Lower leg skin (tissue), 3 donors: Measurements from ENCODE around the gene RARRES2.

ENCODE experiments used
- POLR2A ChIP-seq, 2 donors: fragments of 450-650 bp; IDR thresholded peaks; one replicate each; pipeline ENCODE4 v1.6.1; 2016 to 2017; ENCODE audit warnings: antibody characterized with exemption in 2 of 2, mild to moderate bottlenecking in 1 of 2, moderate library complexity in 1 of 2
- TF ChIP-seq, protein P1 (sequence below), 3 donors: fragments of 450-650 bp; IDR thresholded peaks; one replicate each; pipeline ENCODE4 v1.5.1; 2016; ENCODE audit warnings: antibody characterized with exemption in 3 of 3, mild to moderate bottlenecking in 3 of 3, moderate library complexity in 2 of 3

- no peak for TF ChIP-seq POLR2A (IDR thresholded peaks at IDR 0.05)
- TF ChIP-seq, protein P1, sequence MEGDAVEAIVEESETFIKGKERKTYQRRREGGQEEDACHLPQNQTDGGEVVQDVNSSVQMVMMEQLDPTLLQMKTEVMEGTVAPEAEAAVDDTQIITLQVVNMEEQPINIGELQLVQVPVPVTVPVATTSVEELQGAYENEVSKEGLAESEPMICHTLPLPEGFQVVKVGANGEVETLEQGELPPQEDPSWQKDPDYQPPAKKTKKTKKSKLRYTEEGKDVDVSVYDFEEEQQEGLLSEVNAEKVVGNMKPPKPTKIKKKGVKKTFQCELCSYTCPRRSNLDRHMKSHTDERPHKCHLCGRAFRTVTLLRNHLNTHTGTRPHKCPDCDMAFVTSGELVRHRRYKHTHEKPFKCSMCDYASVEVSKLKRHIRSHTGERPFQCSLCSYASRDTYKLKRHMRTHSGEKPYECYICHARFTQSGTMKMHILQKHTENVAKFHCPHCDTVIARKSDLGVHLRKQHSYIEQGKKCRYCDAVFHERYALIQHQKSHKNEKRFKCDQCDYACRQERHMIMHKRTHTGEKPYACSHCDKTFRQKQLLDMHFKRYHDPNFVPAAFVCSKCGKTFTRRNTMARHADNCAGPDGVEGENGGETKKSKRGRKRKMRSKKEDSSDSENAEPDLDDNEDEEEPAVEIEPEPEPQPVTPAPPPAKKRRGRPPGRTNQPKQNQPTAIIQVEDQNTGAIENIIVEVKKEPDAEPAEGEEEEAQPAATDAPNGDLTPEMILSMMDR (IDR thresholded peaks at IDR 0.05): no peak
These were observed 33.5 kb downstream of the RARRES2 start for GRCh38 chr7:150307904-150308303.
